HG02588 (cell line): ENCODE data around the gene CAMK1D.

ENCODE experiments used
- ATAC-seq: cut with Tn5 transposase; IDR thresholded peaks from one replicate; pipeline ENCODE4 v1.9.1; 2021; ENCODE audit warnings: mild to moderate bottlenecking, moderate library complexity; ENCODE audit not compliant: unreplicated experiment

Gene CAMK1D

DNA sequence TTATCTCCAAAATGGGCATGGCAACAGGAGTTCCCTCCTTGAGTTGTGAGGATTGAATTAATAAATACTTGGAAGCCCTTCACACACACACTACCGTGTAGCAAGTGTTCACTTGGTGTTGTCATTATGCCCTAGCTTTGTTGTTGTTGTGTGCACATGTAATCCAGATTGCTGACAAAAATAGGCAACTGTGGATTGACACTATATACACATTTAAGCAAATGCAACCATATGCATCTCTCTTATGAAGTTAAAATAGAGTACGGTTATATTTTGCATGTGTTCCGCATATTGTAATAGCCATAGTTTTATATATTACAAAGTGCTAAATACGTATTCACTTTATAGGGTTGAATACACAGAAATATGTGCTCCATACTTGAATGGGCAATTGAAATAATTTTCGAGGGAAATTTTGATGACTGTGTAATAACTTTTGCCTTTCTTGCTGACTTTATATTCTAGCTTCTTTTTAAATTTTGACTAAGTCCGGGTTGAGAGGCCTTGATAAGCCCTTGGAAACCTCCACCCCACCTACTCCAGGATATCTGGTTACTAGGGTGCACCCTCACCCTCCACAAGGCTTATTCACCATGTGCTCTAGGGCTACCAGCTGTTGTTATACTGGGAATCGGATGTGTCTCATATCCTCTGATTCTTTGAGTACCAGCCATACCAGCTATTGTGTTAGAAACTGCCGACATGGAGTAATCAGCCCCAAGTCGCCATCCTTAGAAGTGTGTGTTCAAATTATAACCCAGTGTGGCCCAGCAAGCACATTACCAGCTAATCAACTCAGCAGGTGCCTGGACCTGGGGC, 265.0 kb downstream of the CAMK1D start:
- no peak for ATAC-seq

DNA sequence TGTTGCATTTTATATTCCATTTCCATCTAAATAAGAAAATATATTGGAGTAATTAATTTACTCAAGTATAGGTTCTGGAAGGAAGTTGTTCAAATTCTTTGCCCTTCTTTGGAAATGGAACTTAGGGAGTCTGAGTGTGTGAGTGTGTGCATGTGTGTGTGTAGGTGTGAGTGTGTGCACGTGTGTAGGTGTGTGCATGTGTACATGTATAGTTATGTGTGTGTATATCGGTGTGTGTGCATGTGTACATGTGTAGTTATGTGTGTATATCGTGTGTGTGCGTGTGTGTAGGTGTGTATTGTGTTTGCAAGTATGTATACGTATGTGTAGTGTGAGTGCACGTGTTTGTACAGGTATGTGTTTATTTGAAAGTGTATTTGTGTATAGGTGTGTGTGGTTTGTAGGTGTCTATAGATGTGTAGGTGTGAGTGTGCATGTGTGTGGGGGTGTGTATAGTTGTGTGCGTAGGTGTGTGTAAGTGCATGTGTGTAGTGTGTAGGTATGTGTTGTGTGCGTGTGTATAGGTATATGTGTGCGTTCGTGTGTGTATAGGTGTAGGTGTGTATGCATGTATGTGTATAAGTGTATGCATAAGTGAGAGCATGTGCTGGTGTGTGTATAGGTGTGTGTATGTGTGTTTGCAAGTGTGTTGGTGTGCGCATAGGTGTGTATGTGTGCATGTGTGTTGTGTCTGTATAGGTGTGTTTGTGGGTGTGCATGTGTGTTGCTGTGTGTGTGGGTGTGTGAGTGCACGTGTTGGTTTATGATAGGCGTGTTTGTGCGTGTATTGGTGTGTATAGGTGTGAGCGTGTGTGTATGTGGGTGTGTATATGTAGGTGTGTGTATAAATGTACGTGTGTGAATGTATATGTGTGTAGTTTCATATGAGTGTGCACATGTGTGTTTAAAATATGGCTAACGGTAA, 266.2 kb downstream of the CAMK1D start:
- no peak for ATAC-seq

DNA sequence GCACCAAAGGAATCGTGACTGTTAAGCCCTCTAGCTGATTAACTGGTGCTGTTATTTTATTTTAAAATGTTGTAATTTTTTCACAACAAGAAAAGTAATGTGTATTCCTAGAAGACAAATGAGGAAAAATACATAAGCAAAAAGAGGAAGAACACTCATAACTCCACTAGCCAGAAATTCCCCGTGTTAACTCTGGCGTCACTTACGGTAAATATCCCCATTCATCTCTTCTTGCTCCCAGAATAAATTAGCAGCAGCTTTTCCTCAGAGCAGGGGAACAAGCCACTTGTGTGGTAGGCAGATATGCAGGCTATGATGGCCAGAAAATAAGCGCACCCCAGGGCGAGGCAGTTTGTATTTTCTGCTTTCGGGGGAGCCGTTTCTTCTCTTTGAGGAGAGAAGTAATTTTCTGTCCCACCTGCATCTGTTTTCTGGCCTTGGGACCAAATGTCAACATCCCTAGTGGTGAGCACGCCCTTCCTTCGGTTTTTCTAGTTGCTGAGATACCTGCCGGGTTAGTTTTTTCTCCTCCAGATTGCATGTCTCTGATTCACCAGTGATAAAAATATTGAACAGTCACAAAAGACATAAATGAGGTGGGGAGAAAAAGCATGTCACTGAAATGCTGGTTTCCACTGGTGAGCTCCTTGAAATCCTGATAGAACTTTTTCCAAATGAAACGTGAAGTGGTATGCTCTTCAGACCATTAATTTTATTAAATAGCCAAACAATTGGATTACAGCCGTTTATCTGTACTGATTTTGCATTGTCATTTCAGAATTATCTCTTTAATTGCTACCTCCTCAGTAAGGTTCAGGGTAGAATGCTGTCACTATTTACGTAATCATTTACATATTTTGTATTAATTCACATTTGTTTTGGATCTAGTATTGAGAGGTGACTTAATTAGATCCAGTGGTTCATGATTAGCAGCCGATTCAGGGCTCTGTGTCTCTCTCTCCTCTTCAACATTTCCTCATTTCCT, 268.1 kb downstream of the CAMK1D start:
- ATAC-seq, result no peak

DNA sequence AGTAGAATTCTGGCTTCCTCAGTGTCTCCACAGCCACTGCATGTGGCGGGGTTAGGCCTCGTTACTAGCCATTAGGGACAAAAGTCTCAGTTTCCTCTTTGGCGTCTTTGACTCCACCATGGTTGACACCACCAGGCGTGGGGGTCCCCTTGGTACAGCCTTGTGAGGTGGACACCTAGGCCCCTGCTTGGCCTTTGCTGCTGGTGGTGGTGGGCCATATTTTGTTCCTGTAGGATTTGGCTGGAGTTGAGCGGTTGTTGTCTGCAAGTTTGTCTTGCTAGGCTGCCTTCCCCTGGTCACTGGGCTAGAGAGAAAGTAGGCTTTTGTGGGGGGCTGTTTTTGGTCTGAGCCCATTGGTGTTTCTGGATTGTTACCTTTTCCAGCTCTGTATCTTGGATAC, 272.7 kb downstream of the CAMK1D start:
- no peak for ATAC-seq

DNA sequence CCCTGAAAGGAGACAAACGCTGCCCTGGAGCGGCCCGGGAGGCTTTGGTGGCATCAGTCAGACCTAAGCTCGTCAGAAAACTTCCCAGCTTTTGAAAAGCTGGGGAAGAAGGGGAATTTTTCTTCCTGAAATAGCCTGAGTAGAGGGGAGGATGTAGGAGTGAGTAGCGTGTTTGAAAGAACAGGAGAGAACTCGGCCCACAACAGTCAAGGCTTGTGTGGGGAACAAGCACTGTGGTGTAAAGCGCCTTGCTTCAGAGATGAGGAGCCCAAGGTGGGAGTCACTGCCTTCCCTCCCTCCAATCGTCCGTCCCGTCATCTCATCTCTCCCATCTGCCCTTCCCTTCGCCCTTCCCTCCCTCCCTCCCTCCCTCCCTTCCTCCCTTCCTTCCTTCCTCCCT, 273.3 kb downstream of the CAMK1D start:
- no peak for ATAC-seq

DNA sequence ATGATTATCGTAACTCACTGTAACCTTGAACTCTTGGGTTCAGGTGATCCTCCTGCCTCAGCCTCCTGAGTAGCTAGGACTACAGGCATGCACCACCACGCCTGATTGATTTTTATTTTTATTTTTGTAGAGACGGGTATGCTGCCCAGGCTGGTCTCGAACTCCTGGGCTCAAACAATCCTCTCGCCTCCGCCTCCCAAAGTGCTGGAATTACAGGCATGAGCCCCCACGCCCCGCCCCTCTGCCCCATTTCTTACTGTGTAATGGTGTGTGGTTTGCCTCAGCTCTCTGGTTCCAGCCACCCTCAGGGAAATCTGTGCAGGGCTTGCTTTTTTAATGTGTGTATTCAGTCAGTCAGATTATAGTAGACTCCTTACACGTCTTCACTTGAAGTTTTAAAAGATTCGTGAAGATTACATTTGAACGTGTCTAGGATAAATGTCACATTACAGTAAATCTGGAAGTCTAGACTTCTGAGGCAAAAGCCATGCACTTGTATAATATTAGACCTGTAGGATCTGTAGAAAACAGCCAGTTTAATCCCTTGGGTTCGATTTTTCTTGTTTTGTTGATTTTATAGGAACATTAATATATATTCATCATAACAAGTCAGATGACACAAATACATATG, 276.2 kb downstream of the CAMK1D start:
- ATAC-seq, result no peak

DNA sequence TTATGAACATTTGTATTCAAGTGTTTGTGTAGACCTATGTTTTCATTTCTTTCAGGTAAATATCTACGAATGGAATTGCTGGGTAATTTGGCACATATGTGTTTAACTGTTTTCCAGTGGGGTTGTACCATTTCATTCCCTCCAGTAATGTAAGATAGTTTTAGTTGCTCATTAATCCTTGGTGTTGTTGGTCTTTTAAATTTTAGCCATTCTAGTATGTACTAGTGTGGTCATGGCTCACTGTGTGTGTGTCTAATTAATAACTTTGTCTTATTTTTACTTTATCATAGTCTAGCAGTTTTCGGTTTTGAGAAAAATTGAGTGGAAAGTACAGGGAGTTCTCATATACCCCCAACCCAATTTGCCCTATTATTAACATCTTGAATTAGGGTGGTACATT, 278.8 kb downstream of the CAMK1D start:
- ATAC-seq, result no peak

DNA sequence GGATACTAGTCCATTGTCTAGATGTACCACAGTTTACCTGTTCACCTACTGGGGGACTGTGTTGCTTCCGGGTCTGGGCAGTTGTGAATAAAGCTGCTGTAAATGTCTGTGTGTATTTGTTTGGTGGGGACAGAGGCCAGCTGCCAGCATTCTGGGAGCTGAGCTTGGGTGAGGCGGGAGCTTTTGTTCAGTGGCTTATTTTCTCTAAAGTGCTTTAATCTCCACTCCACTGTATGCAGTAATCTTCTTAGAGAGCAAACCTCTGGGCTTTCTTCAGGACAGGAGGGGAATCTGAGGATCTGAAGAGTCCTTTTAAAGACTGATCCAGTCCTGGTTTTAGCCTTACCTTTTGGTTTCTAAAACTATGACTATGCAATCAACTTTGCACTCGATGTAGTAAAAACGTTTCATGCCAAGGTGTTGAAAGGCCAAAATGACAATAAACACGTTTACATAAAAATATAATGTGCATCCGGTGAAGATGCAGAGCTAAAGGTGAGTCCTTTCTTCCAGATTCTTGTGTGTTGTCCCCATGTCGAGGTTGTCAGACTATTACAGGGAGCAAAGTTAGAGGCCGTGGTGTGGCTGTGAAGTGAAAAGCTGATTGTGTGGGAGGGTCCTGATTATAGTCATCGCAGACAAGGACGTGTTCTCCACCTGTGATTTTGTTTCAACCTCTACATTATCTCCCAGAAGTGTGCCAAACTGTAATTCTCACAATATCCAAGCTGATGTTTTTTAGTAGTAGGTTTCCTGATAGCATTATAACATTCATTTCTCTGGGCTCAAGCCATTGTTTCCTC, 279.8 kb downstream of the CAMK1D start:
- no peak for ATAC-seq

DNA sequence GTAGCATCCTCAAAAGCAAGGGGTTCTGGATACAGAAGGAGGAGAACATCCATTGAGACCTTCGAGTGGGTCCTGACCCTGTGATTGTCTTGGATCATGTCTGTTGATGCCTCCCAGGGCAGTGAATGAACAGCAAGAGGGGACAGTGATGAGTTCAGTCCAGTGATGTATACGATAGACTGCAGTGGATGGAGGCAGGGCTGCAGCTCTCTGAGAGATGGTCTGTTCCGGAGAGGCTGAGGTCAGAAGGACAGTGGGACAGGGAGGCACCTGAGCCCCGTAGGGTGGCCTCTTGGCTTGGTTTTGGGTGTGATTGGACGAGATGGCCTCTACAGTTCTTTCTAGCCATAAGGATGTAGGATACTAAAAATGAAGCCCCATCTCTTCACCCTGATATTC, 280.4 kb downstream of the CAMK1D start:
- no peak for ATAC-seq

DNA sequence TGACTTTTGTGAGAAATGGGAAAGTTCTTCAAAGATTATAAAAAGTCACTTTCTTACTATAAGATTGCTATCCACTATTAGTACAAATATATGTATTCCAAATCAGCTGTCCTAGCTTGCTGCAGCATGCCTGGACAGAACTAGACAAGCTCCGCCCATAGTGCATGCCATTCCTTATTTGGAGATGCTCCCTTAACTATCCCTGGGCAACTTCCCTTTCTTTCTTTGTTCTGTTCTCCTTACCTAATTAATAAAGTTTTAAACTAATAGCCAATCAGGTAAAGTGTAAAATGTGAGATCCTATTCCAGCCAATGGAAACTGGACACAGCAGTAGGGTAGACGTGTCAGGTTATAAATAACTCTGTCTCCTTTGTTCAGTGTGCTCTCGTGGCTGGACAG, 281.9 kb downstream of the CAMK1D start:
- no peak for ATAC-seq

DNA sequence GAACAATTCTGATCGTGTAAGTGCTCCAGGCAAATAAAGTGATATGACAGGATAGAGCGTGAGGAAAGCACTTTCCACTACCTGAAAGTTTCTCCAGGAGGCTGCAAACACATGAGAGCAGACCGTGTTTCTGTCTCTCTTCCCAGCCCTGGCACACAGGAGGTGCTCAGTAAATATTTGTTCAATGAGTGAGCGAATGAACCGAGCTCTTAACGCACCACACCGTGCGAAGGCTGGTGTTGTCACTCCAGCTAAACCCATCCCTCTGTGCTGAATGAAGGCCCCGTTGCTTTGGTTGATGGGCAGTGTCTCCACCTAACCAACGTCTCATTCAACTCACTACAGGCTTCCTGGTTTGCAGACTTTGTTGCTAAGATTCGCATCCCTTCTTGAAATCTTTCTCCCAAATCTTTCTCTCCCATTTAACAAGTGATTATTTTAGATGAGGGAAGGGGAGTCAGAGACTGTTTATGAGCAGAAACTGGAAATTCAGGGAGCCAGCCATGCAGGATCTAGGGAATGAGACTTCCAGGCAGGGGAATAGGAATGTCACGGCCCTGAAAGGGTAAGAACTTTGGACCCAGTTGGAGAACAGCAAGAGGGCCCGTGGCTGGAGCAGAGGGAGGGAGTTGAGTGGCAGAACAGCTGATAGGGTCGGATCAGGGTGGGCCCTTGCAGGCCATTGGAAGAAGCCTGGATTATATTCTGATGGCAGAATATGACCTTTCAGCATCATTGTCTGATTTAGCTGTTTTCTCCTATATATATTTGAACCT, 282.6 kb downstream of the CAMK1D start:
- no peak for ATAC-seq

DNA sequence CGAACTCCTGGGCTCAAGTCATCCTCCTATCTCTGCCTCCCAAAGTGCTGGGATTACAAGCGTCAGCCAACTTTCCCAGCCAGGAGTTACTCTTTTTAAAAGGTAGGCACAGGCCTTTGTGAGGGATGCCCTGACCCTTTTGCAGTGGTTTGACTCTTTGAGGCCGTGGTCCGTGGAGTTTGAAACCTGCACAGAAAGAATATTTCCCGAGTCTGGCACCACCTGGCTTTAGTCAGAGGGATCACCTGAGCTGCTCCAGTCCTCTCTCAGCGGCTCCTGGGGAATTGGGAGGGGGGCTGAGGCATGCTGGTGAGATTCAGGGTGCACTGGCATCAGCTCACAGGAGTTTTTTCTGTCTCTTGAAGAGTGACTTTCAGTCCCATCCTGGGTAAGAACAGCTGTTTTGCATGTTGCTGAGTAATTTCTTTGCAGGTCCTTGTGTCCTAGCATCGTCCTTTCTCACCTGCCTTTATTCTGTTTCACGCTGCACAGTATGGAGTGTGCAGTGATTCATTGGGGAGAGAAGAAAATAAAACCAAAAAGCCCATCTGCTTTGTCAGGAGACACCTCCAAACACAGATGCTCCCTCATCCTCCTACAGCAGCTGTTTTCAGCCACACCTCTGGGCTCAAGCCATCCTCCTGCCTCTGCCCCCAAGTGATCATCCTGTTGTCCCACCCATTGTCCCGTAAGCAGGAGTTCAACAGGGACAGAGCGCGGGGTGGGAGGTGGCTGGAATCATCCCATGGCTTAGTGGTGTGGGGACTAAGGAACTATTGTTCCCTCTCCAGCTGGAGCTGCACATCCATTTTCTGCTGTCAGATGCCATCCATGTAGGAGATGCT, 284.7 kb downstream of the CAMK1D start:
- ATAC-seq, result no peak

DNA sequence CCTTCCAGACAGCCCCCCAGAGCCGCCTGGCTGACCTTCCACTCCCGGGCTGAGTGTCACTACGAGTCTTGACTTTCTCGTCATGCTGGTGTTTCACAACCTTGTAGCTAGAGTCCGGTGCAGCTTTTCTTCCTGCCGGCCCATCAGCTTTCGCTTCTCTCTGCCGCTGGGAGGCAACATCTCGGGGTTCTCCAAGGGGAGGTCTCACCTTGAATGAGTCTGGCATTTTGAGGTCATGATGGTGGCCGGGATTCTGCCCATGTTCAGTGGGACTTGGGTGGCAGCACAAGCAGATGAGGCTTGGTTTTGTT, 285.2 kb downstream of the CAMK1D start:
- no peak for ATAC-seq

DNA sequence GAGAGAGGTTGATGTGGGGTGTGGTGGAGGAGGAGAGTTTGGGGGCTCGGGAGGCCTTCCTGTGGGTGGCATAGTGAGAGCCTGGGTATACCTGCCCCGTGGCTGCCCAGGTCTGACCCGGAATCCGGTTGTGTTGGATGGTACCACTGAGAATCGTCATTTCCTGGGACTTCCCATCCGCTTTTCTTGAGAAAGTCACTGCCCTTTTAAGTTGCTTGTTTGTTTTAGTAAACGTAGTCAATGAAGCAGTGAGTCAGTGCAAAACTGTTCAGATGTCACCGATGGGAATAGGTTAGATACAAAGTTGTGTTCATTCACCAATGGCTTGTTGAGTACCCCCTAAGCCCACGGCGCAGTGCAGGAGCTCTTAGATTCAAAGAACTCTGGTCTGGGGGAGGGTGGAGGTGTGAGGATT, 285.8 kb downstream of the CAMK1D start:
- ATAC-seq, result no peak

DNA sequence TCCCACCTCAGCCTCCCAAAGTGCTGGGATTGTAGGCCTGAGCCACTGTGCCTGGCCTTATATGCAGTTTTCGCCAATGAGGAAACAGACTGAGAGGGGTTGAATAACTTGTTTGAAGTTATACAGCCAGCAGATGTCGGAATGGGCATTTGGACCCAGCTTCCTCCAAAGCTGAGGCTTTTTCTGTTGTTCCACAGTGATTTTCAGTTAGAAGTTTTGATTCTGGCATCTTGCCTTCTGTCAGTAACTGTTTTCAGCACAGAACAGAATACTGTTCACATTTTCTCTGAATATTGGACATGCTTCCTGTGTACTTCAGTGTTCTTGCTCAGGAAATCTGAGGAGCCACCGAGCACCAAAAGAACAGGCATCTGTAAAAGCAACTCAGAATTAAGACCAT, 287.2 kb downstream of the CAMK1D start:
- ATAC-seq, result no peak

DNA sequence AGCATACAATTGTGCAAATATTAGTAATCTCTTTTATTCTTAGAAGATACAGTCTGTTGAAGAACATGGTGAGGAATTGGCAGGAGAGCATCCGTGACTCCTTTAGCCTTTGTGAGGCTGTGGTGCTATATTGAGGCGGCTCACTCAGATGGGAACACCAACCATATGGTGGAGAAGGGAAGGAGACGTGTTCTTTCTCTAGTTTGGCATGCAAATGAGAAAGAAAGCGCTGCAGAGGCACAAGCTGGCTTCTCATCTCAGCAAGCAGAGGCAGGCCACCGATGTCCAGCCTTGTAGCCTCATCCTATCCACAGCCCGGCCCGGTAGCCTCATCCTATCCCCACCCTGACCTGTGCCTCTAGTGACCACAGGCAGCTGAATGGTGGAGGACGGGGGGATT, 288.3 kb downstream of the CAMK1D start:
- no peak for ATAC-seq

DNA sequence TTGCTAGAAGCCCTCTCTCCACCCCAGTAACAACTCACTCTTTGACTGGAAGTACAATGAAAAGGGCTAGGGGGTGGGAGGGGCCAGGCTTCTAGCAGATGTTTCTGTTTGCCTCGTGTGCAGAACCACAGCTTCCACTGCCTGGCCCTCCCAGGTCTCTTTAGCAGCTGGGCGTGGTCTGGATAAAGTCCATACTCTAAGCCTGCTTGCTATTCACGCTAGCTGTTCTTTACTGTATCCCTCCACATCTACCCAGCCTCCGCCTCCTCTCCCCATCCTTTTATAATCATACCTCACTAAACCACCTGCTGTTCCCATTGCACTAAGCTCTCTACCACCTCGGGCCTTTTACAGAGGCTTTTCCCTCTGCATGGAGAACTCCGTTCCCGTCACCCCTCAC, 288.8 kb downstream of the CAMK1D start:
- no peak for ATAC-seq

DNA sequence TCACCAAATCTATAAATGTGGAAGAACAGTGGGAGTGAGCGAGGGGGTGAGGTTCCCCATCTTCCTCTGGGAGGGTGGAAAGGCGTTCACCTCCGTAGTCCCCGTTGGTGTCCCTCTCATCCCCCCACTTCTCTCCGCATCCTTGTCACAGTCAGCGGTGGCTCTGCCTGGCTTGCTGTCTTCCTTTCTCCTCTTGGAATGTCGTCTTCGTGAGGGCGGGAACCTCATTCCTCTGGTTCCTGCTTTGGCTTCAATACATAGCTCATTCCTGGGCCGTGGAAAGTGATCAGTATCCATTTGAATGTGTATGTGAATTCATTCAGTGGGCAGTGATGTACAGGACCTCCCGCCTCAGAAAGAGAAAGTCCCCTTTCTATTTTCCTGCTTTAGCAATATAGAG, 289.4 kb downstream of the CAMK1D start:
- ATAC-seq, result no peak
